Cardiac septum (tissue), 1 donor: Measurements from ENCODE around the gene EPS8L3. TPM values are rescaled to one million over a fixed set of nuclear protein-coding genes. Genes with fewer than 3 reads are reported as not detected.

ENCODE experiments used
- DNase-seq: peaks from one replicate; pipeline ENCODE4 v3.0.0-alpha.2; 2020; ENCODE audit warnings: low spot score
- intact Hi-C: fragments of 100-400 bp; cut with DNase I; formaldehyde crosslinking; loops from one replicate; pipeline ENCODE4 v1.14.0; 2022
- total RNA-seq: library from RNA; stranded (reverse); fragmentation: NEBNext Ultra II Directional; extraction: Animal tissue kit (Norgen Biotek cat#: 25700); gene quantifications from one replicate; pipeline ENCODE4 v1.2.1, GENCODE V29; 2021
- donor health status: DM: no; HTN: no; CAD: no.

EPS8L3 gene
- total RNA-seq, 1 donor from 2014 or later = not detected

DNA sequence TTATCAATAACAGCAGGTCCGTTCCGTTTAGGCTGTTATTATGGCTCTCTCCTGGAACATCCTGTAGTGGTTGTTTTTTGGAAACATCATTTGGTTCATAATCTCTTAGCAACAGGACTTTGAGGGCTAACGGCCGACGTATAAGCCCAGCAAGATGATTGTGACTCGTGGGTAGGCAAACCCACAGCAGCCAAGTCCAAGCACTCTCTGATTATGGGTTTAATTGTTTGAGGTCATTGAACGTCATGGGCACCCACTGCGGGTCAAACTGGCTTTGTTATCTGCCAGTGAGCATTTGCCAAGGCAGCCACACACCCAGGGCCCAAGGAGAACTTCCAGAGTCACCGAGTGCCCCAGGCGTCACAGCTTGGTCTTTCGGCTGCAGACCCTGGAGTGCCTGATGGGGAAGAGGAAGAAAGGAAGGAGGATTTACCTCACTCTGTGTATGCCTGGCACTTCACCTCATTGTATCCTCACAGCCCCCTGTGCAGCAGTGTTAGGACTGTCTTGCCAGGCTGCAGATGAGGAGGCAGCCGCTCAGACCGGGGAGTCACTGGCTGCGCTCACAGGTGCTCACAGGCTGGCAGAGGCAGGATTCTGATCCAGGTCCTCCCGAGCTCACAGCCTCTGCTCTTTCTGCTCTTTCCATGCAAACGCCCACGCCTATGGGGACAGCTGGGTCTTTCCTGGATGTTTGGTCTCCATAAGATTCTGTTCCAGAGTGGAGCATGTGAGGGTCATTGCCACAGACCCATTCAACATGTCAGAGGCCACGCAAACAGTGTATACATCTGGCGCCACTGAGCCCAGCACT is 30.8 kb upstream of the EPS8L3 start:
- intact Hi-C loops = loop anchor here (5.0 kb wide), 3 partner anchors 103 to 188 kb away; partner anchors contain the start of genes AHCYL1 and CSF1
- DNase-seq = peak; percentile 47

DNA sequence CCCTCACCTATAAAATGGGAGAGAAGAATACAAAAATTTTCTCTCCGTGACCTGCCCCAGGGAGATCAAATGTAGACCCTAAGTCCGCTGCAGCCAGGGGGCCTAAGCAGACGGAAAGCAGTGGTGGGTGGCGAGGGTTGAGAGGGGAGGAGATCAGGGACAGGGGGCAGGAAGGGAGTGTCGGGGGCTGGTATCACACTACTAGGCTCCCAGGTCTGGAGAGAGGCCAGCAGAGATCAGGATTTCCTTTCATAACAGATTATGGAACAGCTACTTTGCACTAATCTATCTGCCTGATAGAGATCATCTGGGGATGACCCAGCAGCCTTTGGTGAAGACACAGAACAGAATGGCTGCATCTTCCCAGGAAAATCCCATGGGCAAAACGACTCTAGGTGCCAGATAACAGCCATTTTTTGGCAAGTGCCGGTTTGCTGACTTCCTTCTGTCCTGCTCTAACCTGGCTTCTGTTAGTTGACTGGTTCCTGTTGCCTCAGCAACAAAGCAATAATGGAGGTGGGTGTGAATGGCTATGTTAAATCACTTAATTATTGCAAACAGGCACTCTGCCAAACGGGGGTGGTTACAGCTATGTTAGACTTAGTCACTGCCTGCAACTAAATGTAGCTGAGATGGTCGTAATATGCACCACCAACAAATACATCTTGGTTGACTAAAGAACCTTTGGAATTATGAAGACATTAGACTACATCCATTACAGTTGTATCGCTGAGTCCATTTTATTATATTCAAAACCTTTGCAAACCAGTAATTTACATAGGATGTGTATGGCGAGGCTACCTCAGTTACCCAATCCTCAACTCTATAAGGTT is 30.0 kb upstream of the EPS8L3 start:
- peak; percentile 75 for DNase-seq
- intact Hi-C loops = loop anchor here (5.0 kb wide), 3 partner anchors 104 to 189 kb away; partner anchors contain the start of genes AHCYL1 and CSF1

DNA sequence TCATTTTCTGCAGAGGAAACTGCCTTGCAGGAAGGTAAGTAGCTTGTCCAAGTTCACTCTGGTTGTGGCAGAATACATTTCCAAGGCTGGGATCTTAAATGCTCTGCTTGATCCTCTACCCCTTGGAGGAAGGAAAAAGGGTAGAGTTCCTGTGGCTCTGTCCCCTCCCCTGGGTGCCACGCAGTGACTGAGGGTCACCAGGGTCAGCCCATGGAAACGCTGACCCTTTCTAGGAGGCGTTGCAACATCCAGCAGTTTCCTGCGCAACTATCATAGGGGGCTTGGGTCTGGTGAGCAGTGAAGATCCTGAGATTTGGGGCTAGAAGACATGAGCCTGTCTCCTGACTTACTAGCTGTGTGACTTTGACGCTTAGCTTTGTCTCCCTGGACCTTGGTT is 29.4 kb upstream of the EPS8L3 start:
- intact Hi-C loops = loop anchor here (5.0 kb wide), 3 partner anchors 104 to 189 kb away; partner anchors contain the start of genes AHCYL1 and CSF1
- DNase-seq = peak; percentile 47

DNA sequence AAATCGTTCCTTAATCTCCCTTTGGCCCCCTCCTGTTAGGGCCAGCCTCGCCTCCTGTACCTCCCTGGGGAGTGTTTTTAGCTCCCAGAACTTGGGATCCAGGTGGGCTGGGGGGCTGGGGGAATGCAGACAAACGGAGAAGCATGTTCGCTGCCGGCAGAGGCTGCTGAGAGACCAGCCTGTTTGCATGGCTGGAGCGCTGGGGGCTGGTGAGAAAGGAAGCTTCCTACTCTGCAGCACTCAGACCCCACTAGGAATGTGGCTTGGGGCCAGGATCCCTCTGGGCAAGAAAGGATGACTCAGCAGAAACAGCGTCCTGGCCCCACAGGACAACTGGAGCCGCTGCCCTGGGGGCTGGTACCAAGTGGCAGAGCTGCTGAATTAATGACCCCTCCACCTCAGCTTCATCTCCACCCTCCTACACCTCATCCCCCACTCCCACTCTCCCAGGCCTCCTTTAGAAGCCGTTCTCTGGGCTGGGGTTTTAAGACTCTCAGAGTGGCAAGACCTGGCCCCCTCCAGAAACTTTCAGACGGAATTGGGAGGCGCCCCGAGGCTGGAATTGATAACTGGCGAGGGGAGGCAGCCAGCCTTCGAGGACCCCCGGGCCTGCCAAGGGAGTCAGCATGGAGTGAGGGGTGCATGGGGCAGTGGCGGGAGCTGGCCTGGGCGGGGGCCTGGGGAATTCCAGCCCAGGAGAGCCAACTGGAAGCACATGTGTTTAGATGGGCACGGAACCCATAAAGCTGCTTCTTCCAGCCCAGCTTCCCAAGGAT is 28.5 kb upstream of the EPS8L3 start:
- peak; percentile 84 for DNase-seq
- intact Hi-C loops = loop anchor here (5.0 kb wide), 3 partner anchors 105 to 190 kb away; partner anchors contain the start of genes AHCYL1 and CSF1

DNA sequence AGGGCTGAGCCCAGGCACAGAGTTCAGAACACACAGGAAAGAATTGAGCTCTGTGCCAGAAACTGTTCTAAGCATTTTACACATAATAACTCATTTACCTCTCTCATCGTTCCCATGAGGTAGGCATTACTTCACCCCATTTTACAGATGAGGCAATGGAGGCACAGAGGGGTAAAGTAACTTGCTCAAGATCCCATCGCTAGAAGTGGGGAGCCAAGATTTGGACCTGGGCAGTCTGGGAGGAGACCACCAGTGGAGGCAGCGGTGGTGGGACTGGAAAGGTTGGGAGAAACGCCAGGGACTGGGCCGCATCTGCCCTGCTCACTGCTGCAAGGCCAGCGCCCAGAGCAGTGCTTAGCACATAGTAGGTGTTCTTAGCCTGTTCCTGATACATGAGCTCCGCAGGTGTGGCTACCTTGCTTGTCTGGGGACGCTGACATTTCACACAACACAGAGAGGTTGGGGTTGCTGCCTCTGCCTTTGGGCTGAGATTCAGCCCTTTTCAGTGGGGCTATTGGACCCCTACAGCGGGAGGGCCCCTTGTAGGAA is 27.8 kb upstream of the EPS8L3 start:
- intact Hi-C loops = loop anchor here (5.0 kb wide), 3 partner anchors 106 to 191 kb away; partner anchors contain the start of genes AHCYL1 and CSF1
- peak; percentile 71 for DNase-seq

DNA sequence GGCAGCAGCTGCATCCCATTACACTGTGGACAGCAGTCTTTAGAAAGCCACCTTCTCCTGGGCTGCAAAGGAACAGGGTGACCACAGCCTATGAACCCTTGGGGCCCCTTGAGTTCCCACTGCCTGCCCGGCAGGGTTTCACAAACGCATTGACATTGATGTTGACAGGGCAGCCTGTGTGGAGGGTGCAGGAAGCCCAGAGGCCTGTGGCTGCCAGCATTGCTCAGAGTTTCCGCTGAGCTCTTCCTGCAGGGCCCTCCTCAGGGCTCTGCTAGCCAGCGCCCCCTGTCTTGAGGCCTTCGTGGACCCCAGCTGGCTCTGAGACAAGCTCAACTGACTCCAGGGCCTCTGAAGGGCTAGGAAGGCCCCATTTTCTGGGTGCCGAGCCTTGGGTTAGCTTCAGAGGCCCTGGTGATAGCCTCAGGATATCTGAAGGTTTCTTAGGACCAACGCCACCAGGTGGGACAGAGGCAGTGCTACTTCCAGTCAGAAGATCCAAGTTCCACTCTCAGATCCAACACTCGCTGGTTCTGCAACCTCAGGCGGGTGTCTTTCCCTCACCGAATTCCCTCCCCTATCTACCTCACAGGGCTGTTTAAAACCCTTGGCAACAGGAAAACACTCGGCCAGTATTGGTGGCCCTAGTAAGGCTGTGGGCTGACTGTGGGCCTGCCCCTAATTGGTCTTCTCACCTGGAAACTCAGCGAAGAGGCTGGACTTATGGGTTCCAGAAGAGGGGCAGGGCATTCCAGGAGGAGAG is 27.2 kb upstream of the EPS8L3 start:
- DNase-seq = peak; percentile 86

DNA sequence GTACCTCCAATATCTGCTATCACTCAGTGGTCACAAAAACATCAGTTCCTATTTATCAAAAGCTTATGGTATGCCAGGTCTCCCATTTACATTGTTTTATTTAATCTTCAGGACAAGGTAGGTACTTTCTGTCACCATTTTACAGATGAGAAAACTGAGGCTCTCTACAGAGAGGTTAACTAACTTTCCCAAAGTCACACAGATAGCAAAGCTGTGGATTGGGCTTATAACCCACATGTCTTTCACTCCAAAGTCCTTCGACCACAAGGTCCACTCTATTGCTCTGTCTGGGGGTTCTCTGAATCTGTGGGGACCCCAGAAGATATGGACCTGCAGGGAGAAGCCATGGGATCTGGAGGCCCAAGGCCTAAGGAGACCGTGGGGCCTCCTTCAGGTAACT is 26.6 kb upstream of the EPS8L3 start:
- intact Hi-C loops = loop anchor here (5.0 kb wide), 3 partner anchors 107 to 192 kb away; partner anchors contain the start of genes AHCYL1 and CSF1
- no peak for DNase-seq

More for the DNA sequence above, 27.2 kb upstream of the EPS8L3 start:
- intact Hi-C loops = loop anchor here (5.0 kb wide), 3 partner anchors 106 to 191 kb away; partner anchors contain the start of genes AHCYL1 and CSF1

DNA sequence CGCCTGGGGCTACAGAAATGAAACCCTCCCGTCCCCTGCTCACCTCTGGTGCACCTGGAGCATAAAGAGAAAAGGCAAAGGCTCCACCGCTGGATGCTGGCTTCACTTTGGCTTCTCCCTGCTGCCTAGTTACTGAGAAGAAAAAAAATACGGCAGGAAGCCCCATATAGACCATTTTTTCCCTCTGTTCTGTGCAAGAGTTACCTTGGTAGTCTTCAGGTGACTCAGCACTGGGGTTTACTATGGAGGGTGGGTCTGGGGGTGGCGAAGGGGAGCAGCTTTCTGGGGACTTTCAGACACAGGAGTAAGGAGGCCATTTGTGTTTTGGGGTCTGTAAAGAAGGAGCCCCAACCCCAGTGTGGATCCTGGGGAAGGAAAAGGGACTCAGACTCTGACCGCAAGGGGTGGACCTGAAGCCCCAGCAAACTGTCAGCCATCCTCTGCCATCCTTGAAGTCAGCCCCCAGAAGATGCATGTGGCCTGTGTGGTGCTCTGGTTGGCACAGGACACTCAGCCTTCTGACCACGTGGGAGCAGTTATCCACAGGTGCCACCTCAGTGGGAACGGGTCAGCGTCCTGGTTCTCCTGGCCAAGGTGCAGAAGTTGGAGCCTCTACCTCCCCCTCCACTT is 25.9 kb upstream of the EPS8L3 start:
- DNase-seq = peak; percentile 49
- intact Hi-C loops = loop anchor here (5.0 kb wide), 3 partner anchors 108 to 193 kb away; partner anchors contain the start of genes AHCYL1 and CSF1

DNA sequence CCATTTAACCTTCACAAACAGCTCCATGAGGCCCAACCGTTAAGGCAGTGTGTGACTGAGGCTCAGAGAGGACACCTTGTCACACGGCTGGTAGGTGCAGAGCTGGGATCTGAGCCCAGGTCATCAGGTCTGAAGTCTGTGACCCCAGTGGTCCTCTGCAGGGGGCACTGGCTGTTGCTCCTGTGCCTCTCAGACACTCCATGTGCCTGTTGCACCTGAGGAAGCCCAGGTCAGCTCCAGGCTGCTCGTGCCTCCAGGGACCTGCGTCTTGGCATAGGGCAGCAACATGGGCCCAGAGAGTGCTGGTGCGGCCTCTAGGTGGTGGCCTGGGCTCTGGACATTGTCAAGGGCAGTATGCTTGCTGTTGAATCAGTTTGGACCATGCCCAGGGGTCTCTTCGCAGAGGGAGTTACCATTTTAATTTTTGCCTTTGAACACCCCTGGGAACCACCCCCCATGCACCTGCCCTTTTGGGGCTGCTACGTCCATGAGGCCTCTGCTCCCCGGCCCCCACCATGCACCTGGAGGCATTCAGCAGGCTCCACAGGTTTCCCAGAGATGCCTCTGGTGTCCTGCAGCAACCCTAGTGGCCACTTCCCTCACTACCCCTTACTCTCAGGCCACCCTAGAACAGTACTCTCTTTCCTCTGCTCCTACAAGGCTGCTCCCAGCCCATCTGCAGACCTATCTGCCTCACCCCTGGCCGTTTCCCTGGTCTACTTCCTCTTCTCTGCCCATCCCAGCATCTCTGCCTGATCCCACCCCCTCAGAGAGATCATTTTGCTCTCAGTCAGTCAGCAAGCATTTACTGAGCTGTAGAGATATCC is 25.2 kb upstream of the EPS8L3 start:
- intact Hi-C loops = no loop called here
- peak; percentile 75 for DNase-seq

DNA sequence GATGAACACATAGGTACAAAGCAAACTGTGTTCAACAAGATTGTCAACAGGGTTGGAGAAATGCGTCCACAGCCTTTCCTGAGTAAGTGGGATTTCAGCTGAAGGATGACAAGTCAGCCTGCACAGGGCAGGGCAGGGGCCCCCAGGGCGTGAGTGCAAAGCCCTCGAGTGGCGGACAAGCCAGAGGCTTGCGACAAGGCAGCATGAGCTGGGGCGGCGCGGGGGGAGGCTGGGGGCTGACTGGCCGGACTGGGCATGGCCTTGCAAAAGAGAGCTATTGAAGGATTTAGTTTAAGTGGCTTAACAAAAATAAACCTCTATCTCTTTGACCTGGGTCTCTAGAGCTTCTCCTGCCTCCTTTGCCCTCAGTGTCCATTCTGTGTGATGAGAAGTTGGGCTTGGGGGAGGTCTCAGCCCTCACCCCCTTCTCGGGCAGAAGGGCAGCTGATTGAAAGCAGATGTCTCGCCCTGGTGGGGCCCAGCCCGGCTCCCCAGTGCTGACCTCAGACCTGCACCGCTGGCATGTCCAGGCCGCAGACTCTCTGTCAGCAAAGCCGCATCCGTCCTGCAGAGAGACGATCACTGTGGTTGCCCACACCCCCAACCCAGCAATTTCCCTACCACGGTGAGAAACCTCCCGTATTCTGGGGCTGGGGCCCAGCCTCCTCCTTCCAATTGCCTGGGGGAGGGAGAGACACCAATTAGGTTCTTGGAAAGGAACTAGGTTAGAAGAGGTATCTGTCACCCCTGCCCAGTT is 24.3 kb upstream of the EPS8L3 start:
- intact Hi-C loops = no loop called here
- peak; percentile 56 for DNase-seq

DNA sequence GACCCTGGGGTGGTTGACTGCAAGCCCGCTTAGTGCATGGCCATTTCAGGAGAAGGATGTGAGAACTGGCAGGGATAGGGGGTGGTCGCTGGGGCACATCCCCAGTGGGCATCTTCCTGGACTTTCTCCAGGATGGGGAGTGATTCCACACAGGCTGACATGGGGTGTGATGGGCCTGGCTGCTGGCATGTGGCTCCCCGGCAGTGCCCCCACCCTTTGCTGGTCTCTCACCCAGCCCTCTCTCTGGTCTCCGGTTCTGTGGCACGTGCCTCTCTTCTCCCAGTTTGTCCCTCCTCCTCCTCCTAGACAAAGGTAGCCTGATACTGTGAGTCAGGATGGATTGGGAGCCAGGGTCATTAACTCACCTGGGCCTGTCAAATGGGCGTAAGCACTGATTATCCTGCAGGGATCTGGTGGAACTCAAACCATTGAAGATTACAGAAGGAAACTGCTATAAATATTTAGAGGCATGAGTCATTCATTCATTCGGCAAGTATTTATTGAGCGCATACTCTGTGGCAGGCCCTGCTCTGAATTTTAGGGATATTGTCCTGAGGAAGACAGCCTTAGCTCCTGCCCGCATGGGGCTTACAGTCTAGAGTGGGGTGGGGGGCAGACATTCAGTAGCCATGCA is 23.6 kb upstream of the EPS8L3 start:
- intact Hi-C loops = no loop called here

DNA sequence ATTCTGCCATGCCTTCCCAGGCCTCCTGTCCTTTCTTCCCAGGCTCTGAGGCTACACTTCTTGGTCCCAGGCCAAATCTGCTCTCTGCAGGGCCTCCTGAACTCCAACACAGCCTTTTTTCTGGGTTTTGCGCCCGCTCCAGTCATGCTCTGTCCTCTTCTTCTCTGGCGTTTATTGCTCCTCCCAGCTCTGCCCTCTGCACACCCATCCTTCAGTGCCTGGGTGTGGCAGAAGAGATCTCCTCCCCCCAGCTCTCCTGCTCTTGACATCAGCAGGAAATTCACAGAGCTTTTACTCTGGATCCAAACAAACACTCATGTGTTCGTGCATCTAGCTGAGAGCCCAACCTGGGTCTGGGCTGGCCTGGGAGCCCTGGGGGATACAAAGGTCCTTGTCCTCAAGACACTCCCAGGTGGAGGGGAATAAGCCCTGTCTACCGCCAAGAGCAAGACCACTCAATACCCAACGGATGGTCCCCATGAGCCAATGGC is 22.9 kb upstream of the EPS8L3 start:
- peak; percentile 66 for DNase-seq
- intact Hi-C loops = no loop called here

More for the DNA sequence above, 23.6 kb upstream of the EPS8L3 start:
- DNase-seq = peak; percentile 50

DNA sequence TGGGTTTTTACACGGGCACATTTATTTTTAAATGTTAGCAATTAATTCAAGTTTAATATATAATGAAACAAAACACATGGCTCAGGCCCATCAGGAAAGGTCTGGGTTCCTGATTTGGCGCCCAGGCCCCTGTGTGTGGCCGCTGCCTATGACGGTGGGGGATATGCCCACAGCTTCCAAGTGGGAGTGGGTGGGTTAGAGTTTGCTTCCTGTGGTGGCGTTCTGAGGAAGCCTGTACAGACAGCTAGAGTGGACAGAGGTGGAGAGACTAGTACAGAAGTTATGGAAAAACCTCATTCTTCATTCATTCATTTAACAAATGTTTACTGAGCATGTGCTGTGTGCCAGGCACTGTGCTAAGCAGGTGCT is 22.4 kb upstream of the EPS8L3 start:
- intact Hi-C loops = no loop called here
- DNase-seq = no peak

DNA sequence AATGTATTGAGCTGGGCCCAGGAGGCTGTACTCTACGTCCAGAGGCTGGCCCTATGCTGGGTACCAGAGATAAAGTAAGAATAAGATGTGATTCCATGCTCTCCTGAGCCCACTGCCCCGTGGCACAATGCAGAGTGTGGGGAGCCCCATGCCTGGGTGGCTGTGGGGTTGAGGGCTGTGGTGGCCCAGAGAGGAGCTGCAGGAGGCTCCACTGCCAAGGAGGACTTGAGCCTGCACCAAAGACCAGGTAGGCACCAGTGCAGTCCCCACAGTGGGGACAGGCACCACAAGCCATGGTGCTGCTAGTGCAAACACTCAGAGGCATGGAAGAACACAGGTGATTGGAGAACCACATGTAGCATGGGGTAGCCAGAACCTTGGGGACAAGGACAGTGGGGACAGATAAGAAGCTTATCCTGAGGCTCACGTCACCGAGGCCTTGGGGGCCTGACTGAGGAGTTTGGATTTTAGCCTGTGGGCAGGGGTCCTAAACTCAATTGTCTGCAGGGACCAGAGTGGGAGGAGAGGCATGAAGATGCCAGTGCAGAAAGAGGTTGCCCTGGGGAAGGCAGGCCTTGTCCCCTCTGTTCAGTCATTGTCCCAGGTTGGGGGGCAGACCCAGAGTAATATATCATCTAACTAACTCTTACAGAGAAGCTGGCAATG is 21.9 kb upstream of the EPS8L3 start:
- intact Hi-C loops = no loop called here
- DNase-seq = peak; percentile 36
